ENCODE results near the gene IL3RA.

GRCh38 chrX:1291110-1291740 lies 45.4 kb upstream of the IL3RA start:
- TF ChIP-seq REST (IDR thresholded peaks at IDR 0.05; ENCODE audit: insufficient read depth in 1 of 2, low read depth in 2 of 2, low read length in 2 of 2): no peak
- no peak for TF ChIP-seq POLR2AphosphoS5 (IDR thresholded peaks at IDR 0.05; ENCODE audit: low read depth, low read length)
- no peak for TF ChIP-seq TAF1 (IDR thresholded peaks at IDR 0.05; ENCODE audit: borderline replicate concordance, insufficient read depth, low read length)
- TF ChIP-seq SIN3A (IDR thresholded peaks at IDR 0.05; ENCODE audit: borderline replicate concordance, insufficient read depth, low read length): no peak
- no peak for TF ChIP-seq FOXP2 (optimal IDR thresholded peaks at IDR 0.05; ENCODE audit: borderline replicate concordance, extremely low read depth, extremely low read length, insufficient read depth)

Measured in PFSK-1 (cell line).